ENCODE results near the gene RDH12. TPM values are rescaled to one million over a fixed set of nuclear protein-coding genes. Genes with fewer than 3 reads are reported as not detected.

Gene RDH12
- total RNA-seq, 2 experiments from 2014 or later = not detected

DNA sequence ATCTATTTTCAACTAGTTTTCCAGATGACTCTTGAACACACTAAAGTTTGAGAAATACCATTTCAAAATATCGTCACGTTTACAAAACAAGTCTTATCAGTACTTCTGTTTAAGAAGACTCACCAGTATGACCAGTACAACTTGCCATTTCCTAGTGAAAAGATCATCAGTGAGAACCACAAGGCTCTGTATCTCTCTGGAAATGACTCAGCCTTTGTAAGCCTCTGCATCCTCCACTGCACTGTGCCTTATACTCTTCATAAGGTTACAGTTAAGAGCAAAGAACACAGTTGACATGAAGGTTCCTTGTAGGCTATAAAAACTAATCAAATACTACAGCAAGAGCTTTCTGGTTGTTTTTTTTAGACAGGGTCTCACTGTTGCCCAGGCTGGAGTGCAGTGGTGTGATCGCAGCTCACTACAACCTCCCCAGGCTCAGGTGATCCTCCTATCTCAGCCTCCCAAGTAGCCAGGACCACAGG lies 21.5 kb upstream of the RDH12 start:
- Histone ChIP-seq H2AFZ (ENCODE audit: low read length) (no peak overlapping the region), H3K27ac (ENCODE audit: low read depth, low read length, poor library complexity, severe bottlenecking) (no peak overlapping the region), H3K36me3 (ENCODE audit: insufficient read depth, low read length) (peaks cover 86% of the 10 kb centered on the region), H3K79me2 (ENCODE audit: insufficient read depth, low read depth, low read length) (no peaks in the 10 kb centered on the region), H3K9me3 (ENCODE audit: low read length) (no peaks in the 10 kb centered on the region), H3K9me2 (ENCODE audit: insufficient read depth, low read length) (no peaks in the 10 kb centered on the region), H3K4me1 (ENCODE audit: insufficient read depth, low read length, poor library complexity, severe bottlenecking) (peaks cover 3% of the 10 kb centered on the region), H3K4me2 (ENCODE audit: low read length) (no peak overlapping the region), H3K4me3 (ENCODE audit: low read depth, low read length, poor library complexity, severe bottlenecking) (no peak overlapping the region), H4K20me1 (ENCODE audit: insufficient read depth, low read length) (no peaks in the 10 kb centered on the region)
- TF ChIP-seq EZH2phosphoT487 (IDR thresholded peaks at IDR 0.05; ENCODE audit: borderline replicate concordance, low read depth, low read length) = no peak
- TF ChIP-seq, protein P1, sequence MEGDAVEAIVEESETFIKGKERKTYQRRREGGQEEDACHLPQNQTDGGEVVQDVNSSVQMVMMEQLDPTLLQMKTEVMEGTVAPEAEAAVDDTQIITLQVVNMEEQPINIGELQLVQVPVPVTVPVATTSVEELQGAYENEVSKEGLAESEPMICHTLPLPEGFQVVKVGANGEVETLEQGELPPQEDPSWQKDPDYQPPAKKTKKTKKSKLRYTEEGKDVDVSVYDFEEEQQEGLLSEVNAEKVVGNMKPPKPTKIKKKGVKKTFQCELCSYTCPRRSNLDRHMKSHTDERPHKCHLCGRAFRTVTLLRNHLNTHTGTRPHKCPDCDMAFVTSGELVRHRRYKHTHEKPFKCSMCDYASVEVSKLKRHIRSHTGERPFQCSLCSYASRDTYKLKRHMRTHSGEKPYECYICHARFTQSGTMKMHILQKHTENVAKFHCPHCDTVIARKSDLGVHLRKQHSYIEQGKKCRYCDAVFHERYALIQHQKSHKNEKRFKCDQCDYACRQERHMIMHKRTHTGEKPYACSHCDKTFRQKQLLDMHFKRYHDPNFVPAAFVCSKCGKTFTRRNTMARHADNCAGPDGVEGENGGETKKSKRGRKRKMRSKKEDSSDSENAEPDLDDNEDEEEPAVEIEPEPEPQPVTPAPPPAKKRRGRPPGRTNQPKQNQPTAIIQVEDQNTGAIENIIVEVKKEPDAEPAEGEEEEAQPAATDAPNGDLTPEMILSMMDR (conservative IDR thresholded peaks at IDR 0.05; ENCODE audit: low read length) = no peak
- DNase-seq (ENCODE audit: low spot score) = no peak
- ChIA-PET CTCF (ENCODE audit: unreplicated experiment) (no interaction called here), POLR2A (no interaction called here)
- intact Hi-C loops (cut with micrococcal nuclease; ENCODE audit: unreplicated experiment) = no loop called here
- no TSS peak for BruUV-seq (replicated peaks)

DNA sequence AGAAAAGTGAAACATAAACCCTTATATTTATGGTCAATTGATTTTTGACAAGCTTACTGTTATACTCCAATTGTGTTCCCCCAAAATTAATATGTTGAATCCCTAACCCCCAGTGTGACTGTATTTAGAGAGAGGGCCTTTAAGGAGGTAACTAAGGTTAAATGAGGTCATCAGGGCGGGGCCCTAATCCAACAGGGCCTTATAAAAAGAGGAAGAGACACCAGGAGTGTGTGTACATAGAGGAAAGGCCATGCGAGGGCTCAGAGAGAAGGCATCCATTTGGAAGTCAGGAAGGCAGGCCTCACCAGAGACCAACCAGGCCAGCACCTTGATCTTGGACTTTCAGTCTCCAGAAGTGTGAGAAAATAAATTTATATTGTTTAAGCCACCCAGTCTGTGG lies 20.7 kb upstream of the RDH12 start:
- Histone ChIP-seq H4K20me1 (ENCODE audit: insufficient read depth, low read length) (no peaks in the 10 kb centered on the region), H3K79me2 (ENCODE audit: insufficient read depth, low read depth, low read length) (no peaks in the 10 kb centered on the region), H3K4me2 (ENCODE audit: low read length) (no peak overlapping the region), H3K9me2 (ENCODE audit: insufficient read depth, low read length) (no peaks in the 10 kb centered on the region), H3K9me3 (ENCODE audit: low read length) (no peaks in the 10 kb centered on the region), H3K4me3 (ENCODE audit: low read depth, low read length, poor library complexity, severe bottlenecking) (no peak overlapping the region), H3K27ac (ENCODE audit: low read depth, low read length, poor library complexity, severe bottlenecking) (no peak overlapping the region), H3K36me3 (ENCODE audit: insufficient read depth, low read length) (peaks cover 93% of the 10 kb centered on the region), H2AFZ (ENCODE audit: low read length) (no peak overlapping the region), H3K4me1 (ENCODE audit: insufficient read depth, low read length, poor library complexity, severe bottlenecking) (no peaks in the 10 kb centered on the region)
- BruUV-seq (replicated peaks) = no TSS peak
- TF ChIP-seq, protein P1 (conservative IDR thresholded peaks at IDR 0.05; ENCODE audit: low read length) = no peak
- TF ChIP-seq EZH2phosphoT487 (IDR thresholded peaks at IDR 0.05; ENCODE audit: borderline replicate concordance, low read depth, low read length) = no peak
- ChIA-PET CTCF (ENCODE audit: unreplicated experiment) (no interaction called here), POLR2A (interaction anchor here (1.0 kb wide), 1 partner anchor 15 kb away, joined by 3 read pairs; the partner anchor contains the start of gene RDH11)
- intact Hi-C loops (cut with micrococcal nuclease; ENCODE audit: unreplicated experiment) = no loop called here
- no peak for DNase-seq (ENCODE audit: low spot score)

DNA sequence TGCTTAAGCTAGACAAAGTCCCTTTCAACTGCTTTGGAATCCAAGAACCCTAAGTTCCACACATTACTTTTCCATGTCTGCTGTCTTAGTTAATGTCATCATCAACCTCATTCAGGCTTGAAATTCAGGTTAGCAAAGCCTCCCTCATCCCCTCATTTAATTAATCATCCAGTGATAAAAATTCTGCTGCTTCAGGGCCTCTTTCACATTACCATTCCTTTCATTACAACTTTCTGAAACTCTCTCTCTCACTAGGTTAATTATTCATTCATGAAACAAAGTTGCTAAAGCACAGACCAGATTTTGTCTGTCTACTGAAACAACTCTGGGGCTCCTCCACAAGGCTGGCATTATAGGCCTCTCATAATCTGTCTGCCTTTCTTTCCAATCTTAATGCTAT lies 17.8 kb upstream of the RDH12 start:
- intact Hi-C loops (cut with micrococcal nuclease; ENCODE audit: unreplicated experiment) = no loop called here
- peaks cover 94% of the 10 kb centered on the region for H3K36me3 ChIP-seq (ENCODE audit: insufficient read depth, low read length)
- BruUV-seq (replicated peaks) = no TSS peak
- ChIA-PET CTCF (ENCODE audit: unreplicated experiment) (no interaction called here), POLR2A (no interaction called here)
- H3K4me3 ChIP-seq (ENCODE audit: low read depth, low read length, poor library complexity, severe bottlenecking) = no peak overlapping the region
- TF ChIP-seq EZH2phosphoT487 (IDR thresholded peaks at IDR 0.05; ENCODE audit: borderline replicate concordance, low read depth, low read length) = no peak
- TF ChIP-seq, protein P1 (conservative IDR thresholded peaks at IDR 0.05; ENCODE audit: low read length) = no peak
- H3K79me2 ChIP-seq (ENCODE audit: insufficient read depth, low read depth, low read length) = no peaks in the 10 kb centered on the region
- no peaks in the 10 kb centered on the region for H4K20me1 ChIP-seq (ENCODE audit: insufficient read depth, low read length)
- no peak overlapping the region for H3K4me2 ChIP-seq (ENCODE audit: low read length)
- H3K27ac ChIP-seq (ENCODE audit: low read depth, low read length, poor library complexity, severe bottlenecking) = no peak overlapping the region
- no peaks in the 10 kb centered on the region for H3K4me1 ChIP-seq (ENCODE audit: insufficient read depth, low read length, poor library complexity, severe bottlenecking)
- no peak overlapping the region for H2AFZ ChIP-seq (ENCODE audit: low read length)
- no peaks in the 10 kb centered on the region for H3K9me2 ChIP-seq (ENCODE audit: insufficient read depth, low read length)
- no peak for DNase-seq (ENCODE audit: low spot score)
- no peaks in the 10 kb centered on the region for H3K9me3 ChIP-seq (ENCODE audit: low read length)
